H9 (cell line): Measurements from ENCODE around the gene ACBD6. TPM values are rescaled to one million over a fixed set of nuclear protein-coding genes. Genes with fewer than 3 reads are reported as not detected.

Experiments used
- DNase-seq: peaks from one replicate; pipeline ENCODE4 v3.0.0-alpha.2; 2017
- H2AFZ ChIP-seq: one replicate; pipeline ENCODE4 v1.6.1; 2013; ENCODE audit warnings: mild to moderate bottlenecking, low read length, control low read depth, moderate library complexity
- H2AK5ac ChIP-seq: 2 replicates; pipeline ENCODE4 v1.6.1; 2013; ENCODE audit warnings: low read length, control low read depth, mixed read lengths; ENCODE audit not compliant: insufficient read length
- H2BK120ac ChIP-seq: one replicate; pipeline ENCODE4 v1.6.1; 2013; ENCODE audit warnings: low read depth, mild to moderate bottlenecking, low read length, control low read depth, inconsistent platforms; ENCODE audit not compliant: poor library complexity, severe bottlenecking
- H2BK12ac ChIP-seq: 2 replicates; pipeline ENCODE4 v1.6.1; 2013; ENCODE audit warnings: low read length, control low read depth, mixed read lengths, low read depth; ENCODE audit not compliant: insufficient read length
- H2BK15ac ChIP-seq: 2 replicates; pipeline ENCODE4 v1.6.1; 2013; ENCODE audit warnings: low read depth, low read length, control low read depth
- H2BK20ac ChIP-seq: one replicate; pipeline ENCODE4 v1.6.1; 2013; ENCODE audit warnings: low read depth, mild to moderate bottlenecking, low read length, control low read depth, inconsistent platforms; ENCODE audit not compliant: poor library complexity, severe bottlenecking
- H2BK5ac ChIP-seq: 2 replicates; pipeline ENCODE4 v1.6.1; 2013; ENCODE audit warnings: low read length, control low read depth, mixed read lengths; ENCODE audit not compliant: insufficient read length
- H3K14ac ChIP-seq: 2 replicates; pipeline ENCODE4 v1.6.1; 2013; ENCODE audit warnings: low read length, control low read depth; ENCODE audit not compliant: insufficient read depth
- H3K18ac ChIP-seq: 2 replicates; pipeline ENCODE4 v1.6.1; 2013; ENCODE audit warnings: low read depth, mild to moderate bottlenecking, mixed read lengths, low read length, control low read depth; ENCODE audit not compliant: insufficient read length
- H3K23ac ChIP-seq: 2 replicates; pipeline ENCODE4 v1.6.1; 2013; ENCODE audit warnings: low read length, control low read depth, mixed read lengths, low read depth; ENCODE audit not compliant: insufficient read length
- H3K23me2 ChIP-seq: 2 replicates; pipeline ENCODE4 v1.6.1; 2013; ENCODE audit warnings: low read depth, mild to moderate bottlenecking, mixed read lengths, low read length, control low read depth; ENCODE audit not compliant: insufficient read length, poor library complexity, severe bottlenecking
- H3K27ac ChIP-seq: 2 replicates; pipeline ENCODE4 v1.5.1; 2013; ENCODE audit warnings: low read length, control low read depth, mixed read lengths, low read depth; ENCODE audit not compliant: insufficient read length
- H3K27me3 ChIP-seq: 2 replicates; pipeline ENCODE4 v1.6.1; 2013; ENCODE audit warnings: low read length, control low read depth, inconsistent platforms; ENCODE audit not compliant: insufficient read depth
- H3K4ac ChIP-seq: 2 replicates; pipeline ENCODE4 v1.6.1; 2013; ENCODE audit warnings: low read depth, mild to moderate bottlenecking, control low read depth, inconsistent platforms, low read length, moderate library complexity
- H3K4me1 ChIP-seq: 2 replicates; pipeline ENCODE4 v1.6.1; 2013; ENCODE audit warnings: low read length, control low read depth, inconsistent platforms; ENCODE audit not compliant: insufficient read depth
- H3K4me2 ChIP-seq: 2 replicates; pipeline ENCODE4 v1.6.1; 2013; ENCODE audit warnings: low read length, control low read depth, mixed read lengths; ENCODE audit not compliant: insufficient read length, insufficient read depth
- H3K56ac ChIP-seq: 2 replicates; pipeline ENCODE4 v1.6.1; 2013; ENCODE audit warnings: low read depth, mild to moderate bottlenecking, mixed read lengths, low read length, control low read depth; ENCODE audit not compliant: insufficient read length
- H3K79me1 ChIP-seq: 2 replicates; pipeline ENCODE4 v1.6.1; 2013; ENCODE audit warnings: low read depth, mild to moderate bottlenecking, moderate library complexity, low read length, control low read depth, inconsistent platforms; ENCODE audit not compliant: insufficient read depth, poor library complexity, severe bottlenecking
- H3K79me2 ChIP-seq: 2 replicates; pipeline ENCODE4 v1.6.1; 2013; ENCODE audit warnings: low read length, control low read depth, inconsistent platforms; ENCODE audit not compliant: insufficient read depth
- H3K9ac ChIP-seq: 2 replicates; pipeline ENCODE4 v1.6.1; 2013; ENCODE audit warnings: low read length, control low read depth, mixed read lengths; ENCODE audit not compliant: insufficient read length; ENCODE audit errors: extremely low read depth
- H3K9me3 ChIP-seq: one replicate; pipeline ENCODE4 v1.6.1; 2013; ENCODE audit warnings: low read depth, low read length, inconsistent platforms; ENCODE audit not compliant: control insufficient read depth
- H3T11ph ChIP-seq: one replicate; pipeline ENCODE4 v1.6.1; 2013; ENCODE audit warnings: mild to moderate bottlenecking, low read length, control low read depth, inconsistent platforms
- H4K20me1 ChIP-seq: one replicate; pipeline ENCODE4 v1.6.1; 2013; ENCODE audit not compliant: control insufficient read depth, insufficient read length, insufficient read depth
- H4K5ac ChIP-seq: 2 replicates; pipeline ENCODE4 v1.6.1; 2013; ENCODE audit warnings: low read depth, mild to moderate bottlenecking, mixed read lengths, low read length, control low read depth; ENCODE audit not compliant: insufficient read length
- H4K8ac ChIP-seq: replicated peaks from 2 replicates; pipeline ENCODE4 v1.6.1; 2013; ENCODE audit warnings: low read length, control low read depth, mixed read lengths, low read depth; ENCODE audit not compliant: insufficient read length
- H4K91ac ChIP-seq: 2 replicates; pipeline ENCODE4 v1.6.1; 2013; ENCODE audit warnings: low read depth, mild to moderate bottlenecking, moderate library complexity, mixed read lengths, low read length, control low read depth; ENCODE audit not compliant: insufficient read length
- H3K27ac Mint-ChIP-seq, 3 experiments: 2 replicates in 2 of 3; 3 replicates in 1 of 3; pipeline ENCODE4 v1.8.0; 2020 to 2021; ENCODE audit warnings: mixed read lengths in 3 of 3, mild to moderate bottlenecking in 1 of 3, moderate library complexity in 1 of 3
- H3K27me3 Mint-ChIP-seq: 2 replicates; pipeline ENCODE4 v1.8.0; 2021; ENCODE audit warnings: low read depth, mild to moderate bottlenecking, moderate library complexity, mixed read lengths
- H3K36me3 Mint-ChIP-seq, 3 experiments: 2 replicates in 2 of 3; 3 replicates in 1 of 3; pipeline ENCODE4 v1.8.0; 2020 to 2021; ENCODE audit warnings: low read depth in 3 of 3, mixed read lengths in 3 of 3; ENCODE audit not compliant: insufficient read depth in 1 of 3
- H3K4me1 Mint-ChIP-seq, 2 experiments: 2 replicates each; pipeline ENCODE4 v1.8.0; 2020; ENCODE audit warnings: mixed read lengths in 2 of 2
- H3K4me3 Mint-ChIP-seq, 2 experiments: 2 replicates in 1 of 2; 3 replicates in 1 of 2; pipeline ENCODE4 v1.8.0; 2020 to 2021; ENCODE audit warnings: mild to moderate bottlenecking in 2 of 2, mixed read lengths in 2 of 2, moderate library complexity in 1 of 2
- H3K9me3 Mint-ChIP-seq, 2 experiments: 2 replicates in 1 of 2; 3 replicates in 1 of 2; pipeline ENCODE4 v1.8.0; 2020; ENCODE audit warnings: mild to moderate bottlenecking in 2 of 2, mixed read lengths in 2 of 2, moderate library complexity in 1 of 2
- WGBS: extraction: QIAGEN DNeasy Blood & Tissue Kit; methylation state at CpG from one replicate; pipeline ENCODE4 v1.1.7; 2013; ENCODE audit warnings: missing lambda C conversion rate, low lambda C conversion rate, mixed read lengths; ENCODE audit not compliant: insufficient read length; ENCODE audit errors: extremely low coverage; 5-methylcytosine and 5-hydroxymethylcytosine counted together
- total RNA-seq: library from RNA; stranded (reverse); gene quantifications from 2 replicates; pipeline ENCODE4 v1.2.1, GENCODE V29; 2021
- TF ChIP-seq, protein P1 (sequence below): fragments of 200-600 bp; sonication (generic); conservative IDR thresholded peaks from 3 replicates; pipeline ENCODE4 v1.8.0; 2021; ENCODE audit warnings: antibody characterized with exemption, mild to moderate bottlenecking

ACBD6 gene
- total RNA-seq, 1 experiment from 2014 or later: 51.4 TPM

DNA sequence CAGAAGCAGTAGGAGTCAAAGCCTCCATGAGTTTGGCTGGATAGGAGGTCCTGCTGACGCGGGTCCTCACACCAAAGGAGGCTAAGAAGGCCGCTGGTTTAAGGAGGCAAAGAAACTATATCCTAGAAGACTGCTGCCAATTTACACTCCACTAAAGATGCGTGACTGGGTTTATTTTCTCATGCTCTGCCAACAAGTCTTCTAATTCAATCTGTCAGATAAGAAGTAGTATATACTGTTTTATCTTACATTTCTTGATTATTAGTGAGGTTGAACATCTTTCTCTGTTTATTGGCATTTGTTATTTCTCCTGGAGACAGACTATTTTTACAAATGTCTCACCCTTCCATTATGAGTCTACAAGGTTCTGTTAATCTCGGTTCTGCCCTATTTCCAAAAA, 34.1 kb downstream of the ACBD6 start:
- Histone ChIP-seq H2BK20ac (no peak overlapping the region), H4K8ac (no peak overlapping the region), H3K14ac (no peak overlapping the region), H3K79me1 (no peaks in the 10 kb centered on the region), H4K91ac (no peak overlapping the region), H3K79me2 (no peaks in the 10 kb centered on the region; the same call in 1 of the 2 replicates), H4K5ac (no peak overlapping the region), H3K23ac (no peak overlapping the region), H2BK12ac (no peak overlapping the region), H2BK15ac (no peak overlapping the region), H3K27me3 (no peaks in the 10 kb centered on the region), H3K4me2 (no peak overlapping the region), H3K9ac (no peak overlapping the region), H4K20me1 (no peaks in the 10 kb centered on the region), H3K23me2 (no peaks in the 10 kb centered on the region), H3K56ac (no peak overlapping the region), H3K4ac (no peak overlapping the region), H3K4me1 (no peaks in the 10 kb centered on the region), H2BK120ac (no peak overlapping the region), H3K9me3 (no peaks in the 10 kb centered on the region), H2AK5ac (no peak overlapping the region), H3K27ac (no peak overlapping the region), H2AFZ (no peak overlapping the region), H3T11ph (no peak overlapping the region), H2BK5ac (no peak overlapping the region), H3K18ac (no peak overlapping the region)
- no CpG with 5 or more reads among the region's 5 CpGs for WGBS
- peaks cover 12 to 17% of the 10 kb centered on the region in 2 experiments for H3K9me3 Mint-ChIP-seq
- no peaks in the 10 kb centered on the region for H3K27me3 Mint-ChIP-seq
- no peak for DNase-seq
- H3K4me3 Mint-ChIP-seq: no peak overlapping the region
- TF ChIP-seq, protein P1, sequence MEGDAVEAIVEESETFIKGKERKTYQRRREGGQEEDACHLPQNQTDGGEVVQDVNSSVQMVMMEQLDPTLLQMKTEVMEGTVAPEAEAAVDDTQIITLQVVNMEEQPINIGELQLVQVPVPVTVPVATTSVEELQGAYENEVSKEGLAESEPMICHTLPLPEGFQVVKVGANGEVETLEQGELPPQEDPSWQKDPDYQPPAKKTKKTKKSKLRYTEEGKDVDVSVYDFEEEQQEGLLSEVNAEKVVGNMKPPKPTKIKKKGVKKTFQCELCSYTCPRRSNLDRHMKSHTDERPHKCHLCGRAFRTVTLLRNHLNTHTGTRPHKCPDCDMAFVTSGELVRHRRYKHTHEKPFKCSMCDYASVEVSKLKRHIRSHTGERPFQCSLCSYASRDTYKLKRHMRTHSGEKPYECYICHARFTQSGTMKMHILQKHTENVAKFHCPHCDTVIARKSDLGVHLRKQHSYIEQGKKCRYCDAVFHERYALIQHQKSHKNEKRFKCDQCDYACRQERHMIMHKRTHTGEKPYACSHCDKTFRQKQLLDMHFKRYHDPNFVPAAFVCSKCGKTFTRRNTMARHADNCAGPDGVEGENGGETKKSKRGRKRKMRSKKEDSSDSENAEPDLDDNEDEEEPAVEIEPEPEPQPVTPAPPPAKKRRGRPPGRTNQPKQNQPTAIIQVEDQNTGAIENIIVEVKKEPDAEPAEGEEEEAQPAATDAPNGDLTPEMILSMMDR: no peak
- H3K36me3 Mint-ChIP-seq: peaks cover 19 to 33% (median 25%) of the 10 kb centered on the region in 3 experiments
- peaks cover 3 to 6% of the 10 kb centered on the region in 2 experiments for H3K4me1 Mint-ChIP-seq
- H3K27ac Mint-ChIP-seq: no peak overlapping the region; a peak in 1 of 7 replicates
